Liver (tissue), 9 donors: Measurements from ENCODE around the gene KRTAP1-4. TPM values are rescaled to one million over a fixed set of nuclear protein-coding genes. Genes with fewer than 3 reads are reported as not detected.
"Not testable (repeated sequence)": the region's sequence is repeated elsewhere in the genome, so short reads cannot be mapped to it uniquely, and the experiment has no call there.

Experiments used
- DNase-seq: peaks from one replicate; pipeline ENCODE4 v3.0.0-alpha.2; 2017; ENCODE audit warnings: low spot score
- H3K27ac ChIP-seq, 2 donors: one replicate each; pipeline ENCODE4 v1.7.0; 2013; ENCODE audit warnings: inconsistent platforms in 2 of 2, low read length in 2 of 2, control low read depth in 1 of 2, low read depth in 1 of 2, mild to moderate bottlenecking in 1 of 2
- H3K27me3 ChIP-seq, 4 donors: one replicate each; pipeline versions ENCODE4 v1.6.1 to v1.7.0; 2013; ENCODE audit warnings: low read length in 3 of 4, inconsistent platforms in 1 of 4, mild to moderate bottlenecking in 1 of 4, moderate library complexity in 1 of 4; ENCODE audit not compliant: control insufficient read depth in 4 of 4, insufficient read depth in 4 of 4
- H3K36me3 ChIP-seq, 4 donors: one replicate each; pipeline versions ENCODE4 v1.6.1 to v1.7.0; 2013; ENCODE audit warnings: low read length in 3 of 4, mild to moderate bottlenecking in 3 of 4, low read depth in 1 of 4, moderate library complexity in 1 of 4; ENCODE audit not compliant: control insufficient read depth in 4 of 4, insufficient read depth in 3 of 4
- H3K4me1 ChIP-seq, 4 donors: one replicate each; pipeline versions ENCODE4 v1.6.1 to v1.7.0; 2013; ENCODE audit warnings: low read length in 3 of 4, mild to moderate bottlenecking in 3 of 4, moderate library complexity in 1 of 4; ENCODE audit not compliant: control insufficient read depth in 4 of 4, insufficient read depth in 4 of 4
- H3K4me3 ChIP-seq, 3 donors: one replicate each; pipeline versions ENCODE4 v1.6.1 to v1.7.0; 2013; ENCODE audit warnings: low read length in 3 of 3, control low read depth in 1 of 3, low read depth in 1 of 3, mild to moderate bottlenecking in 1 of 3
- H3K9ac ChIP-seq, 2 donors: one replicate each; pipeline ENCODE4 v1.7.0; 2013; ENCODE audit warnings: low read length in 2 of 2, mild to moderate bottlenecking in 2 of 2, moderate library complexity in 2 of 2, control low read depth in 1 of 2, low read depth in 1 of 2
- H3K9me3 ChIP-seq, 4 donors: one replicate each; pipeline versions ENCODE4 v1.6.1 to v1.7.0; 2013; ENCODE audit warnings: low read length in 3 of 4; ENCODE audit not compliant: control insufficient read depth in 4 of 4
- EGR1 ChIP-seq, 2 donors: IDR thresholded peaks; 2 replicates each; pipeline ENCODE4 v1.6.1; 2016 to 2018; ENCODE audit warnings: antibody characterized with exemption in 2 of 2, low read depth in 2 of 2
- FOXA1 ChIP-seq: IDR thresholded peaks from 2 replicates; pipeline ENCODE4 v1.6.1; 2016; ENCODE audit warnings: antibody characterized with exemption
- GABPA ChIP-seq, 2 donors: IDR thresholded peaks in 1 of 2; conservative IDR thresholded peaks in 1 of 2; 2 replicates each; pipeline ENCODE4 v1.6.1; 2016; ENCODE audit warnings: antibody characterized with exemption in 2 of 2, mild to moderate bottlenecking in 1 of 2, moderate library complexity in 1 of 2
- JUND ChIP-seq, 2 donors: IDR thresholded peaks; 2 replicates each; pipeline ENCODE4 v1.6.1; 2016; ENCODE audit warnings: antibody characterized with exemption in 2 of 2
- TAF1 ChIP-seq: conservative IDR thresholded peaks from 2 replicates; pipeline ENCODE4 v1.6.1; 2016; ENCODE audit warnings: antibody characterized with exemption, mild to moderate bottlenecking
- WGBS: extraction: QIAGEN DNeasy Blood & Tissue Kit; methylation state at CpG from one replicate; pipeline ENCODE4 v1.1.7; 2013; 5-methylcytosine and 5-hydroxymethylcytosine counted together
- polyA plus RNA-seq, 2 donors: library from polyadenylated mRNA; stranded (reverse) in 1 of 2; unstranded in 1 of 2; fragments of 200-250 nt in 1 of 2; fragments of >200 nt in 1 of 2; fragmentation: Nextera tagmentation in 1 of 2; extraction: Ambion mirVana in 1 of 2; gene quantifications; one replicate each; pipeline versions ENCODE4 v1.2.1 to v1.2.3, GENCODE V29; 2013 to 2015
- total RNA-seq, 2 donors: library from RNA; depleted of rRNA; stranded (reverse); fragments of >200 nt; gene quantifications; one replicate each; pipeline ENCODE4 v1.2.3, GENCODE V29; 2014
- TF ChIP-seq, protein P1 (sequence below): IDR thresholded peaks from 2 replicates; pipeline ENCODE4 v1.6.1; 2016; ENCODE audit warnings: antibody characterized with exemption
- donor health status: healthy.
- donor health status: healthy.
- donor health status: healthy.
- donor health status: healthy.
- donor health status: healthy.

KRTAP1-4 gene
- total and polyA plus RNA-seq, 4 donors: not detected

DNA sequence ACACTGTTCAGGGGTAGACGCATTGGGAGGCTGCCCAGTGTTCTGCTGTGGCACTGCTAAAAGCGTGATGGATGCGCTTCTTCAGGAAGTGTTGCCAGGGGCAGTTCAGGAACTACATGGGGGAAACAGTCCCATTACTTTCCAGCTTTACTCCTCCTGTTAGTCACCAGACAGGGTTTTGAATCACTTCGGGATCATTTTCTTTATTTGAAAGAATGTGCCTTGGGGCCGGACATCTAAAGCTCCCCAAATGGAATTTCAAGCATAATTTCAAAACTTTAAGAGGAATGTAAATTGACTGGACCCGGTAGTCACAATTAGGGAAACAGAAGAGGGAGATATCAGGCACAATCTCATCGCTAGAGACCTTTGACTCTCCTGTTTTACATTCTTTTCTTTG is 18.4 kb upstream of the KRTAP1-4 start:
- 58% methylated on average over 7 of the region's 7 CpGs for WGBS
- Histone ChIP-seq H3K4me3 (no peak overlapping the region), H3K27ac (no peak overlapping the region), H3K4me1 (no peaks in the 10 kb centered on the region), H3K27me3 (peaks cover 0 to 3% (median 0%) of the 10 kb centered on the region in 4 donors), H3K36me3 (no peaks in the 10 kb centered on the region), H3K9me3 (no peaks in the 10 kb centered on the region), H3K9ac (no peak overlapping the region)
- no peak for TF ChIP-seq TAF1
- TF ChIP-seq EGR1 (IDR thresholded peaks at IDR 0.05; ENCODE audit: low read depth in 2 of 2): no peak
- TF ChIP-seq JUND (IDR thresholded peaks at IDR 0.05): no peak
- TF ChIP-seq FOXA1: no peak
- TF ChIP-seq GABPA (IDR thresholded peaks at IDR 0.05 in 1 of 2, conservative IDR thresholded peaks at IDR 0.05 in 1 of 2): no peak
- TF ChIP-seq, protein P1, sequence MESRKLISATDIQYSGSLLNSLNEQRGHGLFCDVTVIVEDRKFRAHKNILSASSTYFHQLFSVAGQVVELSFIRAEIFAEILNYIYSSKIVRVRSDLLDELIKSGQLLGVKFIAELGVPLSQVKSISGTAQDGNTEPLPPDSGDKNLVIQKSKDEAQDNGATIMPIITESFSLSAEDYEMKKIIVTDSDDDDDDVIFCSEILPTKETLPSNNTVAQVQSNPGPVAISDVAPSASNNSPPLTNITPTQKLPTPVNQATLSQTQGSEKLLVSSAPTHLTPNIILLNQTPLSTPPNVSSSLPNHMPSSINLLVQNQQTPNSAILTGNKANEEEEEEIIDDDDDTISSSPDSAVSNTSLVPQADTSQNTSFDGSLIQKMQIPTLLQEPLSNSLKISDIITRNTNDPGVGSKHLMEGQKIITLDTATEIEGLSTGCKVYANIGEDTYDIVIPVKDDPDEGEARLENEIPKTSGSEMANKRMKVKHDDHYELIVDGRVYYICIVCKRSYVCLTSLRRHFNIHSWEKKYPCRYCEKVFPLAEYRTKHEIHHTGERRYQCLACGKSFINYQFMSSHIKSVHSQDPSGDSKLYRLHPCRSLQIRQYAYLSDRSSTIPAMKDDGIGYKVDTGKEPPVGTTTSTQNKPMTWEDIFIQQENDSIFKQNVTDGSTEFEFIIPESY: no peak
- no peak for DNase-seq

DNA sequence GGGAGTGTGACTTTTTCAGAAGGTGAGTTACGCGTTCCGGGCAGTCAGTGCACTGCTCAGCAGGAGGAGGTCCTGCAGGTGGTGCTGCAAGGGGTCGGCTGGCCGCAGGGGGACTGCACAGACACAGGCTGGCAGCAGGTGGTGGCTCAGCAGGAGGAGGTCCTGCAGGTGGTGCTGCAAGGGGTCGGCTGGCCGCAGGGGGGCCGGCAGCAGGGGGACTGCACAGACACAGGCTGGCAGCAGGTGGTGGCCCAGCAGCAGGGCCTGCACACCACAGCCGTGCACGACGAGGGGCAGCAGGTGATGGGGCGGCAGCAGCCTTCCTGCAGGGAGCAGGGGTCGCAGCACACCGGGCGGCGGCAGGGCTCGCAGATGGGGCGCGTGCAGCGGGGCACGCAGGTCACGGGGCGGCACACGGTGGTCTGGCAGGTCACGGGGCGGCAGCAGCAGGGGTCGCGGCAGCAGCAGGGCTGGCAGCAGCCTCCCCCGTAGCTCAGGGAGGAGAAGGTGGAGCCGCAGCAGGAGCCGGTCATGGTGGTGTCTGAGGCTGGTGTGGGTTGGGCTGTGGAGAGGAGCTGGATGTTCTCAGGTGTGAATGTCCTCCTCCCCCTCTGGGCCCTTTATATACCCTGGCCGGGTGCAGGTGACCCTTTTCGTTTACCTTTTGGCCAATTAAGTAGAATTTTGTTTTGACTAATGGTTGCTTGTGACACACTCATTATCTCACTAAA is 16.9 kb upstream of the KRTAP1-4 start, which contains the start of gene KRTAP2-1:
KRTAP2-1 (minus strand) TSS at position 582 of the 731 bp plus-strand sequence; CDS start at position 533, 49 bp downstream.
- WGBS: 35% methylated on average over 10 of the region's 33 CpGs
- DNase-seq, H3K27ac ChIP-seq, H3K9me3 ChIP-seq, H3K27me3 ChIP-seq, H3K36me3 ChIP-seq, H3K4me3 ChIP-seq, H3K4me1 ChIP-seq, H3K9ac ChIP-seq: not testable (repeated sequence)

DNA sequence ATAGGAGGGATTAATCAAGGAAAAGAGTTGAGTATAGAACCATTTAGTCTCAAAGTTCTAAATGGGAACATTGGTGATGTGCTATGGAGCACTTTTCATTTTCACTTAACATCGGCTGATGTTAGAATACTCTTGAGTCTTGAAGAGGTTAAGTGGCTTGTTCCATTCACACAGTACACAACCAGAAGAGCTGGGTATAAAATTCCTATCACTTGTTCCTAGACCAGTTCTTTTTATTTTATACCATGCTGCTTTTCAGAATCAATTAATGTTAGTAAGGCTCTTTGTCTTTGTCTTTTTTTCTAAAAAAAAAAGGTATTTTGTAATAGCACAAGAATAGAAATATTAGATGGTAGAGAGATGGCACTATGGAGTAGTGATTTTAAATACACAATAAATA is 13.0 kb upstream of the KRTAP1-4 start:
- Histone ChIP-seq H3K36me3 (no peaks in the 10 kb centered on the region), H3K9ac (no peak overlapping the region), H3K27me3 (peaks cover 0 to 3% (median 0%) of the 10 kb centered on the region in 4 donors), H3K4me3 (no peak overlapping the region), H3K4me1 (no peaks in the 10 kb centered on the region), H3K27ac (no peak overlapping the region), H3K9me3 (no peaks in the 10 kb centered on the region)
- TF ChIP-seq JUND (IDR thresholded peaks at IDR 0.05): no peak
- 96% methylated on average over 1 of the region's 1 CpG for WGBS
- DNase-seq: no peak

DNA sequence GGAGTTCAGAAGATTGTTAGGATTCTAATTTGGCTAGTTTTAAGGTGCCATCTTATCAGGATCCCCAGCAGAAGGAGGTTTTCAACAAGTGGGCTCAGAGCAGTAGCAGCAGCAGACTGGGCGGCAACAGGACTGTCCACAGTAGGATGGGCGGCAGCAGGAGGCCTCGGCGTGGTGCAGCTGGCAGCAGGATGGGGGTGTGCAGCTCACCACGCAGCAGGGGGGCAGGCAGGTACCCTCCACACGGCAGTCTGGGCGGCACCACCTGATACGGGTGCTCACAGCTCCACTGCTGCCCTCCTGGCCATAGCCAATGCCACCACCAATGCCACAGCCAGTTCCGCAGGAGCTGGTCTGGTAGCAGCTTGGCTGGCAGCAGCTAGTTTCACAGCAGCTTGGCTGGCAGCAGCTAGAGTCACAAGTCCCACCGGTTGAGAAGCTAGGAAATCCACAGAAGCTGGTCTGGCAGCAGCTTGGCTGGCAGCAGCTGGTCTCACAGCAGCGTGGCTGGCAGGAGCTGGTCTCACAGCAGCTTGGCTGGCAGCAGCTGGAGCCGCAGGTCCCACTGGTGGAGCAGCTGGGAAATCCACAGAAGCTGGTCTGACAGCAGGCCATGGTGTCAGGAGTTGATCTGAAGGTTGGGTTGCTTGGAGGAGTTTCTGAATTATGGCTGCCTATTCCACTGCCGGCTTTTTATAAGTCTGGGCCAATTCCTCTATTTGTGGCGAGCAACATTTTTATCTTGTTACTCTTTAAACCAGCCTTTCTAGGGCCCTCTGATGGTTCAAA is 11.0 kb upstream of the KRTAP1-4 start, which contains the start of gene KRTAP1-1:
KRTAP1-1 (minus strand) TSS at position 668 of the 789 bp plus-strand sequence; CDS start at position 615, 53 bp downstream.
- H3K27ac ChIP-seq, H3K9me3 ChIP-seq, DNase-seq, H3K4me3 ChIP-seq, H3K36me3 ChIP-seq, H3K27me3 ChIP-seq, H3K9ac ChIP-seq, H3K4me1 ChIP-seq: not testable (repeated sequence)
- WGBS: 79% methylated on average over 14 of the region's 14 CpGs
